ENCODE results near the gene C2orf68.

The C2orf68 gene

GRCh38 chr2:85600235-85600575 is 11.7 kb downstream of the C2orf68 start:
- Histone ChIP-seq H3K79me2 (ENCODE audit: control insufficient read depth, low read length) (peaks cover 22% of the 10 kb centered on the region), H3K4me2 (ENCODE audit: low read length) (no peak overlapping the region), H3K9me2 (replicated peaks; ENCODE audit: control insufficient read depth, low read length) (no peaks in the 10 kb centered on the region), H3K27me3 (ENCODE audit: control insufficient read depth, low read length) (no peaks in the 10 kb centered on the region), H3K27ac (ENCODE audit: low read depth, low read length) (no peak overlapping the region), H3K36me3 (ENCODE audit: control insufficient read depth, low read length) (peaks cover 22% of the 10 kb centered on the region), H3K9me3 (ENCODE audit: control insufficient read depth, insufficient read depth, low read length) (no peaks in the 10 kb centered on the region), H3F3A (ENCODE audit: control insufficient read depth, insufficient read depth) (peaks cover 5% of the 10 kb centered on the region; the same call in 1 of the 2 replicates), H3K4me3 (ENCODE audit: low read length) (no peak overlapping the region), H3K4me1 (ENCODE audit: control insufficient read depth, low read length) (peaks cover 39% of the 10 kb centered on the region), H4K20me1 (ENCODE audit: control insufficient read depth, insufficient read depth, low read depth, low read length) (no peaks in the 10 kb centered on the region)
- no peak for TF ChIP-seq CTCF (IDR thresholded peaks at IDR 0.05; ENCODE audit: low read depth, low read length, poor library complexity, severe bottlenecking)

GRCh38 chr2:85599468-85600234 is 12.2 kb downstream of the C2orf68 start:
- H3K4me1 ChIP-seq (ENCODE audit: control insufficient read depth, low read length), result peaks cover 42% of the 10 kb centered on the region
- H3K79me2 ChIP-seq (ENCODE audit: control insufficient read depth, low read length), result peaks cover 28% of the 10 kb centered on the region
- H3F3A ChIP-seq (ENCODE audit: control insufficient read depth, insufficient read depth), result no peaks in the 10 kb centered on the region
- H3K36me3 ChIP-seq (ENCODE audit: control insufficient read depth, low read length), result peaks cover 22% of the 10 kb centered on the region
- no peak overlapping the region for H3K4me3 ChIP-seq (ENCODE audit: low read length)
- H3K9me2 ChIP-seq (replicated peaks; ENCODE audit: control insufficient read depth, low read length), result no peaks in the 10 kb centered on the region
- no peaks in the 10 kb centered on the region for H4K20me1 ChIP-seq (ENCODE audit: control insufficient read depth, insufficient read depth, low read depth, low read length)
- H3K4me2 ChIP-seq (ENCODE audit: low read length), result no peak overlapping the region
- no peaks in the 10 kb centered on the region for H3K9me3 ChIP-seq (ENCODE audit: control insufficient read depth, insufficient read depth, low read length)
- H3K27me3 ChIP-seq (ENCODE audit: control insufficient read depth, low read length), result no peaks in the 10 kb centered on the region
- TF ChIP-seq CTCF (IDR thresholded peaks at IDR 0.05; ENCODE audit: low read depth, low read length, poor library complexity, severe bottlenecking) (no peak), EZH2phosphoT487 (IDR thresholded peaks at IDR 0.05; ENCODE audit: borderline replicate concordance, low read length) (no peak)
- H3K27ac ChIP-seq (ENCODE audit: low read depth, low read length), result no peak overlapping the region

GRCh38 chr2:85598594-85599340 is 13.1 kb downstream of the C2orf68 start:
- Histone ChIP-seq H3K4me2 (ENCODE audit: low read length) (peak overlapping the region; percentile 37), H3K36me3 (ENCODE audit: control insufficient read depth, low read length) (peaks cover 22% of the 10 kb centered on the region), H3F3A (ENCODE audit: control insufficient read depth, insufficient read depth) (no peaks in the 10 kb centered on the region), H3K9me3 (ENCODE audit: control insufficient read depth, insufficient read depth, low read length) (no peaks in the 10 kb centered on the region), H3K27ac (ENCODE audit: low read depth, low read length) (no peak overlapping the region), H3K79me2 (ENCODE audit: control insufficient read depth, low read length) (peaks cover 34% of the 10 kb centered on the region), H3K4me1 (ENCODE audit: control insufficient read depth, low read length) (peaks cover 47% of the 10 kb centered on the region), H3K4me3 (ENCODE audit: low read length) (no peak overlapping the region), H4K20me1 (ENCODE audit: control insufficient read depth, insufficient read depth, low read depth, low read length) (no peaks in the 10 kb centered on the region), H3K27me3 (ENCODE audit: control insufficient read depth, low read length) (no peaks in the 10 kb centered on the region), H3K9me2 (replicated peaks; ENCODE audit: control insufficient read depth, low read length) (no peaks in the 10 kb centered on the region)
- no peak for TF ChIP-seq EZH2phosphoT487 (IDR thresholded peaks at IDR 0.05; ENCODE audit: borderline replicate concordance, low read length)

- H3K4me1 ChIP-seq (ENCODE audit: control insufficient read depth, low read length), result peaks cover 43% of the 10 kb centered on the region
- H3K27ac ChIP-seq (ENCODE audit: low read depth, low read length), result no peak overlapping the region
- H3F3A ChIP-seq (ENCODE audit: control insufficient read depth, insufficient read depth), result no peaks in the 10 kb centered on the region
- TF ChIP-seq EZH2phosphoT487 (IDR thresholded peaks at IDR 0.05; ENCODE audit: borderline replicate concordance, low read length) (no peak), CTCF (IDR thresholded peaks at IDR 0.05; ENCODE audit: low read depth, low read length, poor library complexity, severe bottlenecking) (no peak)
- H3K4me2 ChIP-seq (ENCODE audit: low read length), result no peak overlapping the region
- peaks cover 34% of the 10 kb centered on the region for H3K79me2 ChIP-seq (ENCODE audit: control insufficient read depth, low read length)
- no peaks in the 10 kb centered on the region for H3K9me2 ChIP-seq (replicated peaks; ENCODE audit: control insufficient read depth, low read length)
- peaks cover 22% of the 10 kb centered on the region for H3K36me3 ChIP-seq (ENCODE audit: control insufficient read depth, low read length)
- no peaks in the 10 kb centered on the region for H4K20me1 ChIP-seq (ENCODE audit: control insufficient read depth, insufficient read depth, low read depth, low read length)
- H3K27me3 ChIP-seq (ENCODE audit: control insufficient read depth, low read length), result no peaks in the 10 kb centered on the region
- H3K4me3 ChIP-seq (ENCODE audit: low read length), result 0 out of 2 replicates have a peak overlapping the region, but pooled peaks have one; percentile 96
- no peaks in the 10 kb centered on the region for H3K9me3 ChIP-seq (ENCODE audit: control insufficient read depth, insufficient read depth, low read length)
These were observed 14.6 kb downstream of the C2orf68 start for GRCh38 chr2:85597241-85597640.

All from DOHH2 (cell line).